Stimulated activated CD4-positive, alpha-beta T cell treated with anti-CD3 and anti-CD28 coated beads, TNF-alpha, amount 100 ng/mL, for 4 hours (primary cell): Measurements from ENCODE around the gene UBE4B.
A peak's percentile ranks its signal among the peaks of the same experiment; 100 is the strongest.
"Not testable (repeated sequence)": the region's sequence is repeated elsewhere in the genome, so short reads cannot be mapped to it uniquely, and the experiment has no call there.

Source experiments
- DNase-seq, 3 experiments: peaks; one replicate each; pipeline ENCODE4 v3.0.0-alpha.2; 2020; ENCODE audit warnings: low read depth in 3 of 3

The UBE4B gene

GRCh38 chr1:10210841-10211804 is 178.4 kb downstream of the UBE4B start:
- DNase-seq: peak in 1 of 3 experiments; percentile 4

DNA sequence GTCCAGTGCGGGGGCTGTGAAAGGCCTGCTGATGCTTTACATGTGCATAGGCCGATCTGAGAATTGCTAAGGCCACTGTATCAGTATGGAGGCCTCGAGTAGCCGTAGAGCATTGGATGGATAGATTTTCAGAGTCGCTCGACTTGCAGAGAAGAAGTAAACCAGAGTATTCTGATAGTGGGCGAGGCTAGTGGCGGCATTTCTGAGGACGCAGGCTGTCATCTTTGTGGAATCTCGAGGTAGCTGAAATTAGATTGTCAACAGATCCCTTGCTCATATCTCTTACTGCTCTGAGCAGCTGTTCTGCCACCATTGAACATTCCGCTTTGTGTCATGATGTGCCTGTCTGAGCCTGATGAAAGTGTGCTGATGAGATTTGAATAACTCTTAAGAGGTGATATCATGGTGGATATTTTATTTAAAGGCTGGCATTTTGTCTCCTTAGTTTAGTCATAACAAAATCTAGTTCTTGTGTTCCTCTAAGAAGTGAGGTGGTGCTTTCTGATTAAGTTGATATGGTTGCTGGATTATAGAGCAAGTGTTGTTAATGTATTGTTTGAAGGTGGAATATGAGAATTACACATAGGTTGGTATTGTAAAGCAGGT is 179.2 kb downstream of the UBE4B start:
- no peak for DNase-seq

DNA sequence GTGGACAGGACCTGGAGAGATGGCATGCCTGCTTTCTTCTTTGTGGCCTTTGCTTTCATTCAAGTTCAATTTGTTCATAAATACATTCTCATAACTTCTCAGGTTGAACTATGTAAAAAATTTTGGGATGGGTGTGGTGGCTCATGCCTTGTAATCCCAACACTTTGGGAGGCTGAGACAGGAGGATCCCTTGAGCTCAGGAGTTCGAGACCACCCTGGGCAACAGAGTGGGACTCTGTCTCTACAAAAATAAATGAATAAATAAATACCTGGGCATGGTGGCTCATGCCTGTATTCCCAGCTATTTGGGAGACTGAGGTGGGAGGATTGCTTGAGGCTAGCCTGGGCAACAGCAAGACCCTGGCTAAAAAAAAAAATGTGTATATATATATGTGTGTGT is 179.7 kb downstream of the UBE4B start:
- DNase-seq: no peak

- DNase-seq: no peak
Measured at GRCh38 chr1:10213186-10213705, 180.5 kb downstream of the UBE4B start.

DNA sequence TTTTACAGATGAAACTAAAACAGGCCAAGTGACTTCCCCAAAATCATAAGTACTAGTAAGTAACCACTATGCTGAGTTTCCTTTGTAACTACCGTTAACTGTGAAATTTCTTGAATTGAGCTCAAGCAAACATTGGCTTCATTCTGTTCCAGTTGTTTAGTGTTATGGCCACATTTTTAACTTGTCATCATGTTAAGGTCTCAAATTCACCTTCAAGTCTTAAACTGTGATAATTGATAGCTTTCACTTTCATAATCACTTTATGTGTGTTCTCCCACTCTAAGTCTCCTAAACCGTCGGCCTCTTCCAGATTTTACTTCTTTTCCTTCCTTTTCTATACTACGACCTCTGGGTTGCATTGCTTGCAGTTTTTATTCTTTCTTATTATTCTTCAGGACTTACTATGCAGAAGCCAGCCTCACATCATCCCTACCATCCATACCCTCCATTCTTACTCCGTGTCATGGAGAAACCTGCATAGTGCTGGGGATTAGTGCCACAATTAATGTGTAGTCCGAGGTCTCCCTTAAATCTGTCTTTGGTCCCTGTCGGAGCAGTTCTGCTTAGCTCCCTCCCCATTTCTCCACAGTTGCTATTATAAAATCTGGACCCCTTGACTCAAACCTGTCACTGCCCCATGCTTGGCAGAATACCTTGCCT is 183.5 kb downstream of the UBE4B start:
- DNase-seq: no peak

- no peak for DNase-seq
Measured at GRCh38 chr1:10217748-10218441, 185.1 kb downstream of the UBE4B start.

DNA sequence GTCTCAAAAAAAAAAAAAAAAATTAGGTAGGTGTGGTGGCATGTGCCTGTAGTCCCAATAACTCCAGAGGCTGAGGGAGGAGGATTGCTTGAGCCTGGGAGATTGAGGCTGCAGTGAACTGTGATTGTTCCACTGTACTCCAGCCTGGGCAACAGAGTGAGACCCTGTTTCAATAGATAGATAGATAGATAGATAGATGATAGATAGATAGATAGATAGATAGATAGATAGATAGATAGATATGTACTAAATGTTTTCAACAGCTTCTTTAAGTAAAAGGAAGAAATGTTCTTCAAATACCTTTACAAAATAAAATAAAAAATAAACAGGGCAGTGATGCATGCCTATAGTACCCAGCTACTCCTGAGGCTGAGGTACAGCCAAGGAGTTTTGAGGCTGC is 187.4 kb downstream of the UBE4B start:
- no peak for DNase-seq

DNA sequence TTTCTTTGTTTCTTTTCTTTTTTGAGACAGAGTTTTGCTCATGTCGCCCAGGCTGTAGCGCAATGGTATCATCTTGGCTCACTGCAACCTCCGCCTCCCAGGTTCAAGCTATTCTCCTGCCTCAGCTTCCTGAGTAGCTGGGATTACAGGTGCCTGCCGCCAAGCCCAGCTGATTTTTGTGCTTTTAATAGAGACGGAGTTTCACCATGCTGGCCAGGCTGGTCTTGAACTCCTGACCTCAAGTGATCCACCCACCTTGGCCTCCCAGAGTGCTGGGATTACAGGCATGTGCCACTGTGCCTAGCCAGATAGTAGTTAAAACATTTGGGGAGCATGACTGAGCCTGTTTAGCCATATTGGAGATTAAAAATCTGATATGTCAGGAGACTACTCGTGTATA is 187.9 kb downstream of the UBE4B start:
- not testable (repeated sequence) for DNase-seq

DNA sequence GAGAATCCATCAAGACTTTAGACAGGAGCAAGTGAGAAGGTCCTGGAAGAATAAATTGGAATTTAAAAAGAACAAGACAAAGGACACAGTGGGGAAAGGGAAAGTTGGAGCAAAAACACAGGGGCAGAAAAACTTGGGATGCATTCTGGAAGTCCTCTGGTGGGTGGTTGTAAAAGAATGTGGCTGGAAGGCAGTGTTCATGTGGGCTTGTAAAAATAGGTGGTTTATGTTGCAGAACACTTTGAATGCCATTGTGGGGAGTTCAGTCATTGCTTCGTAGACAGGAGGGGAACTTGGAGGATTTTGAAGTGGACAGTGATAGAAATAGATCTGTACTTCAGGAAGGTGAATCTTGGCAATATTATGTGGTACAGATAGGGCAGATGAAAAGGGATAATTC is 192.8 kb downstream of the UBE4B start:
- DNase-seq: no peak

- DNase-seq: no peak
Measured at GRCh38 chr1:10228528-10228927, 195.8 kb downstream of the UBE4B start.

- DNase-seq: no peak
Measured at GRCh38 chr1:10229903-10230302, 197.1 kb downstream of the UBE4B start.
